Activated B cell treated with CpG ODN at 0.5 μM for 24 hours (primary cell): Measurements from ENCODE around the gene XAGE2. TPM values are rescaled to one million over a fixed set of nuclear protein-coding genes. Genes with fewer than 3 reads are reported as not detected.

Source experiments
- ATAC-seq: fragments of 200-7000 bp; cut with Tn5 transposase; one replicate; pipeline ENCODE4 v1.10.0; 2021; ENCODE audit warnings: low read depth, mild to moderate bottlenecking, moderate library complexity
- CTCF ChIA-PET: fragments of 350-600 bp; sonication (Branson Sonifier 250); formaldehyde crosslinking; loops from one replicate; lab custom pipeline; 2021; ENCODE audit warnings: antibody characterized with exemption; lab: Charles Lee
- POLR2A ChIA-PET: fragments of 350-600 bp; sonication (Branson Sonifier 250); formaldehyde crosslinking; loops from one replicate; lab custom pipeline; 2021; ENCODE audit warnings: antibody characterized with exemption; lab: Charles Lee
- DNase-seq: peaks from one replicate; pipeline ENCODE4 v3.0.0; 2022
- H3K27ac Mint-ChIP-seq: one replicate; pipeline ENCODE4 v1.8.0; 2020; ENCODE audit warnings: mixed read lengths
- H3K27me3 Mint-ChIP-seq: one replicate; pipeline ENCODE4 v1.8.0; 2021; ENCODE audit warnings: mixed read lengths
- H3K36me3 Mint-ChIP-seq: one replicate; pipeline ENCODE4 v1.8.0; 2021; ENCODE audit warnings: low read depth, mixed read lengths
- H3K4me1 Mint-ChIP-seq: one replicate; pipeline ENCODE4 v1.8.0; 2021; ENCODE audit warnings: mixed read lengths
- H3K4me3 Mint-ChIP-seq: one replicate; pipeline ENCODE4 v1.8.0; 2020; ENCODE audit warnings: mild to moderate bottlenecking, mixed read lengths
- H3K9me3 Mint-ChIP-seq: one replicate; pipeline ENCODE4 v1.8.0; 2020; ENCODE audit warnings: mixed read lengths
- CTCF ChIP-seq: fragments of 200-600 bp; IDR thresholded peaks from one replicate; pipeline ENCODE4 v1.8.0; 2022; ENCODE audit warnings: antibody characterized with exemption, mild to moderate bottlenecking
- intact Hi-C: fragments of 100-400 bp; cut with micrococcal nuclease; formaldehyde crosslinking; loops from one replicate; pipeline ENCODE4 v1.15.1; 2024
- total RNA-seq: library from RNA; stranded (reverse); gene quantifications from 2 replicates; pipeline ENCODE4 v1.2.3, GENCODE V29; 2022

Gene XAGE2
- total RNA-seq, 1 donor from 2014 or later: not detected

- ATAC-seq (no peak), DNase-seq (no peak)
- CTCF ChIA-PET: no interaction called here
- Mint-ChIP-seq H3K9me3 (no peaks in the 10 kb centered on the region), H3K36me3 (no peaks in the 10 kb centered on the region), H3K4me1 (no peaks in the 10 kb centered on the region), H3K4me3 (no peak overlapping the region), H3K27me3 (no peaks in the 10 kb centered on the region), H3K27ac (no peak overlapping the region)
- intact Hi-C loops: no loop called here
- TF ChIP-seq CTCF: no peak
- POLR2A ChIA-PET: no interaction called here
Observed at GRCh38 chrX:52349681-52350080, 19.1 kb upstream of the XAGE2 start.

- no peak overlapping the region for H3K27ac Mint-ChIP-seq
- no peak for ATAC-seq
Observed at GRCh38 chrX:52352551-52352950, 16.3 kb upstream of the XAGE2 start.

GRCh38 chrX:52353838-52354237 lies 15.0 kb upstream of the XAGE2 start:
- ATAC-seq (no peak), DNase-seq (no peak)
- H3K9me3 Mint-ChIP-seq: no peaks in the 10 kb centered on the region
- ChIA-PET POLR2A (no interaction called here), CTCF (no interaction called here)
- intact Hi-C loops: no loop called here
- H3K4me1 Mint-ChIP-seq: no peaks in the 10 kb centered on the region
- no peak overlapping the region for H3K27ac Mint-ChIP-seq
- no peak for TF ChIP-seq CTCF
- H3K27me3 Mint-ChIP-seq: no peaks in the 10 kb centered on the region
- no peak overlapping the region for H3K4me3 Mint-ChIP-seq
- H3K36me3 Mint-ChIP-seq: no peaks in the 10 kb centered on the region

More at GRCh38 chrX:52352551-52352950, 16.3 kb upstream of the XAGE2 start:
- H3K27me3 Mint-ChIP-seq: no peaks in the 10 kb centered on the region
- no peaks in the 10 kb centered on the region for H3K4me1 Mint-ChIP-seq
- ChIA-PET CTCF (no interaction called here), POLR2A (no interaction called here)
- H3K4me3 Mint-ChIP-seq: no peak overlapping the region
- intact Hi-C loops: no loop called here
- no peak for DNase-seq
- H3K36me3 Mint-ChIP-seq: no peaks in the 10 kb centered on the region
- H3K9me3 Mint-ChIP-seq: no peaks in the 10 kb centered on the region
- TF ChIP-seq CTCF: no peak

- ChIA-PET POLR2A (no interaction called here), CTCF (no interaction called here)
- Mint-ChIP-seq H3K4me1 (no peaks in the 10 kb centered on the region), H3K36me3 (no peaks in the 10 kb centered on the region), H3K4me3 (no peak overlapping the region), H3K27me3 (no peaks in the 10 kb centered on the region), H3K9me3 (no peaks in the 10 kb centered on the region), H3K27ac (no peak overlapping the region)
- no peak for TF ChIP-seq CTCF
- intact Hi-C loops: no loop called here
- no peak for DNase-seq
- no peak for ATAC-seq
Observed at GRCh38 chrX:52355108-52355507, 13.7 kb upstream of the XAGE2 start.

- intact Hi-C loops: no loop called here
- no peak overlapping the region for H3K27ac Mint-ChIP-seq
- POLR2A ChIA-PET: no interaction called here
- no peak for DNase-seq
- CTCF ChIA-PET: no interaction called here
- TF ChIP-seq CTCF: no peak
- no peak overlapping the region for H3K4me3 Mint-ChIP-seq
- peaks cover 3% of the 10 kb centered on the region for H3K27me3 Mint-ChIP-seq
- H3K36me3 Mint-ChIP-seq: no peaks in the 10 kb centered on the region
- no peaks in the 10 kb centered on the region for H3K9me3 Mint-ChIP-seq
- ATAC-seq: no peak
- H3K4me1 Mint-ChIP-seq: no peaks in the 10 kb centered on the region
Observed at GRCh38 chrX:52359614-52360232, 9.1 kb upstream of the XAGE2 start.
